Right atrium auricular region (tissue), 2 donors: ENCODE data around the gene OR13C8. TPM values are rescaled to one million over a fixed set of nuclear protein-coding genes. Genes with fewer than 3 reads are reported as not detected.
"Not testable (repeated sequence)": the region's sequence is repeated elsewhere in the genome, so short reads cannot be mapped to it uniquely, and the experiment has no call there.

Experiments used
- DNase-seq: peaks from one replicate; pipeline ENCODE4 v3.0.0-alpha.2; 2019; ENCODE audit warnings: low spot score
- H3K27ac ChIP-seq, 2 donors: fragments of 200-600 bp; sonication (generic); 1 replicate in 1 of 2; 2 replicates in 1 of 2; pipeline ENCODE4 v1.5.1; 2016 to 2019
- H3K27me3 ChIP-seq, 2 donors: fragments of 200-600 bp; sonication (generic); one replicate each; pipeline versions ENCODE4 v1.5.1 to v1.6.0; 2017 to 2019
- H3K36me3 ChIP-seq: fragments of 200-600 bp; sonication (generic); one replicate; pipeline ENCODE4 v1.5.1; 2016
- H3K4me1 ChIP-seq, 2 donors: fragments of 200-600 bp; sonication (generic); one replicate each; pipeline versions ENCODE4 v1.5.1 to v1.6.0; 2017 to 2019
- H3K4me3 ChIP-seq, 2 donors: fragments of 200-600 bp; sonication (generic); 1 replicate in 1 of 2; 2 replicates in 1 of 2; pipeline ENCODE4 v1.5.1; 2017 to 2019; ENCODE audit warnings: mild to moderate bottlenecking in 1 of 2, moderate library complexity in 1 of 2
- H3K9me3 ChIP-seq, 2 donors: fragments of 200-600 bp; sonication (generic); one replicate each; pipeline ENCODE4 v1.5.1; 2019
- total RNA-seq, 2 donors: library from RNA; depleted of rRNA; stranded (reverse); fragments of >200 nt; gene quantifications; one replicate each; pipeline ENCODE4 v1.1.0, GENCODE V29; 2016
- TF ChIP-seq, protein P1 (sequence below), 2 donors: fragments of 200-600 bp; sonication (generic); IDR thresholded peaks; one replicate each; pipeline ENCODE4 v1.5.1; 2019; ENCODE audit warnings: antibody characterized with exemption in 2 of 2

OR13C8 gene
- total RNA-seq, 2 donors from 2014 or later, result not detected

DNA sequence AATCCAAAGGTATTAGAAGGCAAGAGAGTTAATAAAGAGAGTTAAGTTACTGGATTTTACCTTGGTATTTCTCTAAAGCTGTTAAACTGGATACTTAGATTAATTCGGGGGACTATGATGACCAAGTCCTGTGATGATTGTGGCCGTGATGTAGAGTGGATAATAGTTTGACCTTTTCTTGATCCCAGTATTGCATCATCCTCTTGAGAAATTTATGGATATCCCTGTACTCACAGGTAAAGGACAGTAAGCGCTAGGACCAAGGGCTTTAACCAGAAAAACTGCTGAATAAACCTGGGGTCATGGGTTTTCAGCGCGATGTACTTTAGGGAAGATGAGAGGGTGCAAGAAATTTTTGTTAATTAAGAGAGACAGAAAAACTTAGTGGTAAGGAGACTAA is 8.3 kb downstream of the OR13C8 start:
- Histone ChIP-seq H3K4me1 (no peaks in the 10 kb centered on the region), H3K27me3 (no peaks in the 10 kb centered on the region), H3K9me3 (peaks cover 0 to 10% of the 10 kb centered on the region in 2 donors), H3K4me3 (no peak overlapping the region), H3K27ac (no peak overlapping the region), H3K36me3 (no peaks in the 10 kb centered on the region)
- DNase-seq, result no peak
- TF ChIP-seq, protein P1, sequence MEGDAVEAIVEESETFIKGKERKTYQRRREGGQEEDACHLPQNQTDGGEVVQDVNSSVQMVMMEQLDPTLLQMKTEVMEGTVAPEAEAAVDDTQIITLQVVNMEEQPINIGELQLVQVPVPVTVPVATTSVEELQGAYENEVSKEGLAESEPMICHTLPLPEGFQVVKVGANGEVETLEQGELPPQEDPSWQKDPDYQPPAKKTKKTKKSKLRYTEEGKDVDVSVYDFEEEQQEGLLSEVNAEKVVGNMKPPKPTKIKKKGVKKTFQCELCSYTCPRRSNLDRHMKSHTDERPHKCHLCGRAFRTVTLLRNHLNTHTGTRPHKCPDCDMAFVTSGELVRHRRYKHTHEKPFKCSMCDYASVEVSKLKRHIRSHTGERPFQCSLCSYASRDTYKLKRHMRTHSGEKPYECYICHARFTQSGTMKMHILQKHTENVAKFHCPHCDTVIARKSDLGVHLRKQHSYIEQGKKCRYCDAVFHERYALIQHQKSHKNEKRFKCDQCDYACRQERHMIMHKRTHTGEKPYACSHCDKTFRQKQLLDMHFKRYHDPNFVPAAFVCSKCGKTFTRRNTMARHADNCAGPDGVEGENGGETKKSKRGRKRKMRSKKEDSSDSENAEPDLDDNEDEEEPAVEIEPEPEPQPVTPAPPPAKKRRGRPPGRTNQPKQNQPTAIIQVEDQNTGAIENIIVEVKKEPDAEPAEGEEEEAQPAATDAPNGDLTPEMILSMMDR (IDR thresholded peaks at IDR 0.05), result no peak

DNA sequence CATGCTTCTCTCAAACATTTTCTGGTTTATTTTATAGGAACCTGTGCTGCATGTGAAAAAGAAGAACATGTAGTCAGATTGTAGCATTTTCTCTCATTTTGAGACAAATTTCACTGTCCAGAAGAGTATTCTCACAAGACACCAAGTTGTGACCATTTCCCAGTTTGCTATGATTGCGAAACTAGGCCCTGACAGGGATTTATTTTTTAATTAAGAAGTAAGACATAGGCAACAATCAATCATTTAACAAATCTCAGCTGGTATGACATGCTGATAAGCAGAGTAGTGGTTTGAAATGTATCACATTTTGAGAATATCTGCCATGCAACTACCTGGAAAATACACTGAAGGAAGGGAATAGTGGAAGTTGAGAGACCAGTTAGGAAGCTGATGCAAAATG is 11.6 kb downstream of the OR13C8 start:
- no peak overlapping the region for H3K27ac ChIP-seq
- no peaks in the 10 kb centered on the region for H3K36me3 ChIP-seq
- TF ChIP-seq, protein P1 (IDR thresholded peaks at IDR 0.05), result no peak
- no peaks in the 10 kb centered on the region for H3K4me1 ChIP-seq
- H3K9me3 ChIP-seq, result no peaks in the 10 kb centered on the region
- H3K27me3 ChIP-seq, result no peaks in the 10 kb centered on the region
- H3K4me3 ChIP-seq, result no peak overlapping the region
- no peak for DNase-seq

DNA sequence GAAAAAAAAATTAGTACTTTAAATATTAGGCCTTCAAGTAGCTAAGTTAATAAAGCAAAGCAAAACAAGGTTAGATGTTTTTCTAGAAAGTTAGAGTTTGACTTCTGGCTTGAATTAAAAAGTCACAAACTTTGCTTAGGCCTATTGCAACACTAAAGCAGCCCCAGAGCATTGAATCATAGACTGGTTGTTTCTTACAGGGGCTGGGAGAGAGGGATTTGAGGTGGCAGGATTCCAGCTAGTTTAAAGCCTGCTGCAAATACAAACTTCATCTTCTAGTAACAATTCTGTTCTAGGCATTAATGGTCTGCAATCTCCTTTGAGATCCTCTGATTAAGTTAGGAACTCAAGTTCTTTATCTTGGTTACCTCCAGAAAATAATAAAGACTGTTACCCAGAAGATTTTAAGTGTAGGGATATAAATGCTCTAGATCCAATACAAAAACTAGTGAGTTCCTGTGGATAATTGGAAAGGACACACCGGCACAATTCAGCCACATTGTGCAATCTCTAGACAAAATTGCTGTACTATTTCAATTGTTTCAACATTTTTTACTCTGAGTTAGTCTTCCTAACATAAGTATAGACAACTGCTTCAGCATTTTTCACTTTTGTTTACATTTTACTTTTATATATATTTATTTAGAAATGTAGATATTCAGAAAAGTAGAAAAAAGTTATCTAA is 17.7 kb downstream of the OR13C8 start:
- TF ChIP-seq, protein P1 (IDR thresholded peaks at IDR 0.05), result no peak
- H3K4me3 ChIP-seq, result no peak overlapping the region
- DNase-seq, result no peak
- no peaks in the 10 kb centered on the region for H3K27me3 ChIP-seq
- no peaks in the 10 kb centered on the region for H3K9me3 ChIP-seq
- no peak overlapping the region for H3K27ac ChIP-seq
- no peaks in the 10 kb centered on the region for H3K4me1 ChIP-seq
- no peaks in the 10 kb centered on the region for H3K36me3 ChIP-seq

DNA sequence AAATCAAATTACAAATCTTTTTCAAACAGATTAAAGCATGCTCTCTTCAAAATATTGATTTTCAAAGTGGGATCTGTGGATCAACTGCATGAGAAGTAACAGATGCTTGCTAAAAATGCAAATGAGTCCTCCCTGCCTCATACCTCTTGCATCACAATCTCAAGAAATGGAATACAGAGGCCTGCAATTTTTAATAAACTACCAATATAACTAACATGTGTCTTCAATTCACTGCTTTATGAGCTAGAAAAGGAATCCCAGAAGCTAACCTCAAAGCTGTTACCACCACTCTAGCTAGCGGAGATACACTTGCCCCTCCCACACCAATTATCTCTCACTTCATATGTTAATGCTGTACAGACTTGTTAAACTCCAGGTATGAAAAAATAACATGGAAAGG is 20.7 kb downstream of the OR13C8 start:
- no peak for DNase-seq
- no peaks in the 10 kb centered on the region for H3K36me3 ChIP-seq
- H3K27me3 ChIP-seq, result no peaks in the 10 kb centered on the region
- no peak overlapping the region for H3K4me3 ChIP-seq
- TF ChIP-seq, protein P1 (IDR thresholded peaks at IDR 0.05), result no peak
- no peaks in the 10 kb centered on the region for H3K9me3 ChIP-seq
- no peaks in the 10 kb centered on the region for H3K4me1 ChIP-seq
- no peak overlapping the region for H3K27ac ChIP-seq

DNA sequence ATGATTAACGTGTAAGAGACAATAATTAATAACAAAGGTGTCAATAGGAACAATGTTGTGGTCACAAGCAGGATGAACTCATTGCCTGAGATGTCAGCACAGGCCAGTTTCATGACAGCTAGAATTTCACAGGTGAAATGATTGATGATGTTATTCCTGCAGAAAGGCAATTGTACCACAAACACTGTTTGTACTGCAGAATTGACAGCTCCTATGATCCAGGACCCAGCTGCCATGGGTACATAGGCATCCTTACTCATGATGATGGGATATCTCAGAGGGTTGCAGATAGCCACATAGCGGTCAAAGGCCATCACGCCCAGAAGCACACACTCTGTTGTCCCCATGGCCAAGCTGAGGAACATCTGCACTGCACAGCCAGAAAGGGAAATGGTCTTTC is 29.8 kb downstream of the OR13C8 start:
- H3K27me3 ChIP-seq, H3K4me3 ChIP-seq, H3K27ac ChIP-seq, H3K36me3 ChIP-seq, H3K9me3 ChIP-seq, DNase-seq, H3K4me1 ChIP-seq: not testable (repeated sequence)

DNA sequence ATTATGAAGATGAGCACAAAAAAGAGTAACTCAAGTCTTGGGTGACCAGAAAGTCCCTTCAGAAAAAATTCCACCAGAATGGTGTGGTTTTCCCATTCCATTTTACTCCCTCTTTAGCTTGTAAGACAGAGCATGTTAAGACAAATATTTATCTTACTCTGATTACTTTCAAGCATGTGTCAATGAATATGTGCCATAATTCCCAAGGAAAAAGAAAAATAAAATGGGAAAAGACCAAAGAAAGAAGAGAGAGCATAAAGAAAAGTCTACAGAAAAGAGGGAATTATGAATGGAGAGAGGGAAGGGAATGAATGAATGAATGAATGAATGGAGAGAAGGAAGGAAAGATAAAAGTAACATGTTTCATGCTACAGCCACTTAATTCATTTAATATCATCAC is 30.3 kb downstream of the OR13C8 start, which contains the start of gene OR13C5:
TSS of gene OR13C5 (minus strand) at position 101 of the 400 bp plus-strand sequence. CDS start at position 101, 0 bp downstream.
- H3K4me1 ChIP-seq, H3K27ac ChIP-seq, H3K4me3 ChIP-seq, H3K36me3 ChIP-seq, H3K9me3 ChIP-seq, H3K27me3 ChIP-seq, DNase-seq: not testable (repeated sequence)

DNA sequence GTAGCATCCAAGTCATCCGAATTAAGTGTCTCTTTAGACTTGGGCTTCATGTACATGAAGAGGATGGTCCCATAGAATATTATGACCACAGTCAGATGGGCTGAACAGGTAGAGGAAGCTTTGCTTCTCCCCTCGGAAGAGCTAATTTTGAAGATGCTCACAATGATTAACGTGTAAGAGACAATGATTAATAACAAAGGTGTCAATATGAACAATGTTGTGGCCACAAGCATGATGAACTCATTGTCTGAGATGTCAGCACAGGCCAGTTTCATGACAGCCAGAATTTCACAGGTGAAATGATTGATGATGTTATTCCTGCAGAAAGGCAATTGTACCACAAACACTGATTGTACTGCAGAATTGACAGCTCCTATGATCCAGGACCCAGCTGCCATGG is 35.8 kb downstream of the OR13C8 start:
- TF ChIP-seq, protein P1 (IDR thresholded peaks at IDR 0.05), result no peak
- no peaks in the 10 kb centered on the region for H3K4me1 ChIP-seq
- H3K27ac ChIP-seq, result no peak overlapping the region
- no peak for DNase-seq
- peaks cover 0 to 3% of the 10 kb centered on the region in 2 donors for H3K9me3 ChIP-seq
- H3K36me3 ChIP-seq, result no peaks in the 10 kb centered on the region
- H3K4me3 ChIP-seq, result no peak overlapping the region
- H3K27me3 ChIP-seq, result no peaks in the 10 kb centered on the region

DNA sequence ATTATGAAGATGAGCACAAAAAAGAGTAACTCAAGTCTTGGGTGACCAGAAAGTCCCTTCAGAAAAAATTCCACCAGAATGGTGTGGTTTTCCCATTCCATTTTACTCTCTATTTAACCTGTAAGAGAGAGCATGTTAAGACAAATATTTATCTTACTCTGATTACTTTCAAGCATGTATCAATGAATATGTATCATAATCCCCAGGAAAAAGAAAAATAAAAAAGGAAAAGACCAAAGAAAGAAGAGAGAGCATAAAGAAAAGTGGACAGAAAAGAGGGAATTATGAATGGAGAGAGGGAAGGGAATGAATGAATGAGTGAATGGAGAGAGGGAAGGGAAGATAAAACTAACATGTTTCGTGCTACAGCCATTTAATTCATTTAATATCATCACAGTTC is 36.6 kb downstream of the OR13C8 start, which contains the start of gene OR13C2:
TSS of gene OR13C2 (minus strand) at position 101 of the 400 bp plus-strand sequence. CDS start at position 101, 0 bp downstream.
- DNase-seq, H3K4me1 ChIP-seq, H3K27ac ChIP-seq, H3K36me3 ChIP-seq, H3K9me3 ChIP-seq, H3K4me3 ChIP-seq, H3K27me3 ChIP-seq: not testable (repeated sequence)
